ENCODE results near the gene MAD1L1.

GRCh38 chr7:1856888-1857441 lies 375.8 kb downstream of the MAD1L1 start:
- TF ChIP-seq CTCF (IDR thresholded peaks at IDR 0.05; ENCODE audit: borderline replicate concordance, extremely low read depth, low read length, poor library complexity, severe bottlenecking) (no peak), EZH2 (IDR thresholded peaks at IDR 0.05; ENCODE audit: borderline replicate concordance, low read depth, low read length, severe bottlenecking) (no peak)

All from DND-41 (cell line).